ENCODE measurements around the gene AUTS2.

Gene AUTS2

GRCh38 chr7:70571403-70571934 is 973.2 kb downstream of the AUTS2 start:
- Mint-ChIP-seq H3K9me3 (no peaks in the 10 kb centered on the region), H3K4me3 (no peak overlapping the region), H3K27ac (peak overlapping the region in 2 of 3 experiments; percentile 23 to 83), H3K4me1 (peaks cover 89% of the 10 kb centered on the region), H3K27me3 (ENCODE audit: low read depth) (no peaks in the 10 kb centered on the region), H3K36me3 (ENCODE audit: low read depth) (peaks cover 16% of the 10 kb centered on the region)
- TF ChIP-seq, protein P1, sequence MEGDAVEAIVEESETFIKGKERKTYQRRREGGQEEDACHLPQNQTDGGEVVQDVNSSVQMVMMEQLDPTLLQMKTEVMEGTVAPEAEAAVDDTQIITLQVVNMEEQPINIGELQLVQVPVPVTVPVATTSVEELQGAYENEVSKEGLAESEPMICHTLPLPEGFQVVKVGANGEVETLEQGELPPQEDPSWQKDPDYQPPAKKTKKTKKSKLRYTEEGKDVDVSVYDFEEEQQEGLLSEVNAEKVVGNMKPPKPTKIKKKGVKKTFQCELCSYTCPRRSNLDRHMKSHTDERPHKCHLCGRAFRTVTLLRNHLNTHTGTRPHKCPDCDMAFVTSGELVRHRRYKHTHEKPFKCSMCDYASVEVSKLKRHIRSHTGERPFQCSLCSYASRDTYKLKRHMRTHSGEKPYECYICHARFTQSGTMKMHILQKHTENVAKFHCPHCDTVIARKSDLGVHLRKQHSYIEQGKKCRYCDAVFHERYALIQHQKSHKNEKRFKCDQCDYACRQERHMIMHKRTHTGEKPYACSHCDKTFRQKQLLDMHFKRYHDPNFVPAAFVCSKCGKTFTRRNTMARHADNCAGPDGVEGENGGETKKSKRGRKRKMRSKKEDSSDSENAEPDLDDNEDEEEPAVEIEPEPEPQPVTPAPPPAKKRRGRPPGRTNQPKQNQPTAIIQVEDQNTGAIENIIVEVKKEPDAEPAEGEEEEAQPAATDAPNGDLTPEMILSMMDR (IDR thresholded peaks at IDR 0.05; ENCODE audit: unreplicated experiment in 3 of 3) = no peak

DNA sequence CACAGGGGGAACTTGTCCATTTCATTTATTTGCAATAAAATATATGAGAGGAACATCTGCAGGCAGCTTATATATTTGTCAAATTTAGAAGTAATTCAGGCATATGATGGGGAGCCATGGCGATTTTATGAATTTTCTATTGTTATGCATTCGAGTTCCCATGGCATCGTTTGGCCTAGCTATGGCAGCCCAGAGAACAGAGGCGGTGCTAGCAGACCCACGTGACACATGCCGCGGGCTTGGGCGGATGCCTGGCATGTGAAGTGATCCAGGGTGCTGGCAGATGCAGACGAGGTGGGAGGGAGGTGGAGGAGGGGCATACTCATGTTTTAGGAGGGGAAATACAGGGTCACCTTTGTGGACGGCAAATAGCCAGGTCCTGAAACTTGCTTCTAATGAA is 973.7 kb downstream of the AUTS2 start:
- H3K9me3 Mint-ChIP-seq = no peaks in the 10 kb centered on the region
- H3K27me3 Mint-ChIP-seq (ENCODE audit: low read depth) = no peaks in the 10 kb centered on the region
- peak overlapping the region in 2 of 3 experiments; percentile 23 to 35 for H3K27ac Mint-ChIP-seq
- TF ChIP-seq, protein P1 (IDR thresholded peaks at IDR 0.05; ENCODE audit: unreplicated experiment in 3 of 3) = no peak
- peaks cover 16% of the 10 kb centered on the region for H3K36me3 Mint-ChIP-seq (ENCODE audit: low read depth)
- H3K4me3 Mint-ChIP-seq = no peak overlapping the region
- peaks cover 91% of the 10 kb centered on the region for H3K4me1 Mint-ChIP-seq

- Mint-ChIP-seq H3K27ac (peak overlapping the region in 2 of 3 experiments; percentile 10 to 42), H3K27me3 (ENCODE audit: low read depth) (no peaks in the 10 kb centered on the region), H3K4me3 (no peak overlapping the region), H3K4me1 (peaks cover 95% of the 10 kb centered on the region), H3K9me3 (no peaks in the 10 kb centered on the region), H3K36me3 (ENCODE audit: low read depth) (peaks cover 16% of the 10 kb centered on the region)
- TF ChIP-seq, protein P1 (IDR thresholded peaks at IDR 0.05; ENCODE audit: unreplicated experiment in 3 of 3) = no peak
These were observed 974.3 kb downstream of the AUTS2 start for GRCh38 chr7:70572571-70572970.

DNA sequence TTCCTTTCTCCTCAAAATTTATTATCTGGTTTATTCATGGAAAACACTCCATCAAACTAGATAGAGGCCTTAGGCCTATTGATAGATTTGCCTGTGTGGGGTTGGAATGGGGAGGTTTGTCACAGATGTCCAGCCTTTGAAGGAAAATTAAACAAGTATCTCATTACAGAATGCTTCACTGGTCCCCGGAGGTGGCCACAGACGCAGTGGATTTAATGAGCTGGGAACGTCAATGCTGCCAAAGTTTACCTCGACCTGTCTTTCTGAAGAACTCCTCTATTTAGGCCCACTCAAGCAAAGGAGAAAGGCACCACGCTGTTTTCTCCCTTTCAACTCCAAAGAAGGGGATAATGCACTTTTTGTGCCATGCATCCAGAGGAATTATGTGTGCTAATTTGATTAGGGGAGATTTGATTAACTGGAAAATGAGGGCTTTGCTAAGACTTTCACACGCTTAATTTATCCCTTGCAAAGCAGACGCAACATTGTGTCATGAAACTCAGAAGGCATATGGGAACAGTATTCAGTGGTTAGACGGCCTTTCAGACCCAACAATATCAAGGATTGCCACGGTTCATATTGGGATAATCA is 974.9 kb downstream of the AUTS2 start:
- Mint-ChIP-seq H3K9me3 (no peaks in the 10 kb centered on the region), H3K27me3 (ENCODE audit: low read depth) (no peaks in the 10 kb centered on the region), H3K27ac (peak overlapping the region in 2 of 3 experiments; percentile 42), H3K36me3 (ENCODE audit: low read depth) (peaks cover 16% of the 10 kb centered on the region), H3K4me1 (peaks cover 89% of the 10 kb centered on the region), H3K4me3 (no peak overlapping the region)
- TF ChIP-seq, protein P1 (IDR thresholded peaks at IDR 0.05; ENCODE audit: unreplicated experiment in 3 of 3) = no peak

DNA sequence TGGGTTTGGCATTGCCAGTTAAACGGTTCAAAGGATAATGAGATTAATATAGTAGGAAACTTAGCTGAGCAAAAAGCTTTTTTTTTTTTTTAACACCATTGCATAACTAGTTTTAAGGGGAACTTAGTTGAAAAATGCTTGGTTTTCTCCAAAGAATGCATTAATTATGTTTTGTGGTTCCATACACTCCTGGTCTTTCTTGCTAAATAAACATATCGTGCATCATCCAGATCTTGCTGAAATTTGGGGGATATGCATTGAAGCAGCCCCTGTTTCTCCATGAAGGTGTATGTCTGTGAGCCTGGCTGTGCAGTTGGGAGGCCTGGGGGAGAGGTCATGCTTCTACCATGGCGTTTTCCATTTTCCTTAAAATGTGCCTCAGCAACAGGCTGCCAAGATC is 975.4 kb downstream of the AUTS2 start:
- H3K4me1 Mint-ChIP-seq = peaks cover 84% of the 10 kb centered on the region
- H3K4me3 Mint-ChIP-seq = no peak overlapping the region
- no peaks in the 10 kb centered on the region for H3K27me3 Mint-ChIP-seq (ENCODE audit: low read depth)
- H3K36me3 Mint-ChIP-seq (ENCODE audit: low read depth) = peaks cover 16% of the 10 kb centered on the region
- no peaks in the 10 kb centered on the region for H3K9me3 Mint-ChIP-seq
- H3K27ac Mint-ChIP-seq = peak overlapping the region in 2 of 3 experiments; percentile 42 to 48
- TF ChIP-seq, protein P1 (IDR thresholded peaks at IDR 0.05; ENCODE audit: unreplicated experiment in 3 of 3) = no peak

- Mint-ChIP-seq H3K36me3 (ENCODE audit: low read depth) (peaks cover 15% of the 10 kb centered on the region), H3K27me3 (ENCODE audit: low read depth) (no peaks in the 10 kb centered on the region), H3K27ac (peak overlapping the region; percentile 67 to 71 (median 67)), H3K4me1 (peaks cover 78% of the 10 kb centered on the region), H3K4me3 (peak overlapping the region; percentile 17 to 57 (median 31)), H3K9me3 (no peaks in the 10 kb centered on the region)
- TF ChIP-seq, protein P1 (IDR thresholded peaks at IDR 0.05; ENCODE audit: unreplicated experiment in 3 of 3) = no peak
These were observed 976.1 kb downstream of the AUTS2 start for GRCh38 chr7:70574314-70574834.
